Psoas muscle (tissue), 8 donors: ENCODE results near the gene KIAA2012. TPM values are rescaled to one million over a fixed set of nuclear protein-coding genes. Genes with fewer than 3 reads are reported as not detected.
A peak's percentile ranks its signal among the peaks of the same experiment; 100 is the strongest.

Experiments used
- ATAC-seq, 4 donors: fragments of 200-7000 bp; cut with Tn5 transposase; one replicate each; pipeline ENCODE4 v1.9.1; 2020; ENCODE audit warnings: moderate library complexity in 3 of 4, mild to moderate bottlenecking in 2 of 4
- DNase-seq, 2 donors: peaks; one replicate each; pipeline ENCODE4 v3.0.0-alpha.2; 2020
- H3K27ac ChIP-seq: fragments of 200-600 bp; one replicate; pipeline ENCODE4 v1.8.0; 2022
- H3K27me3 ChIP-seq, 3 donors: fragments of 200-600 bp in 1 of 3; one replicate each; pipeline versions ENCODE4 v1.6.1 to v1.8.0; 2013 to 2022; ENCODE audit warnings: low read length in 2 of 3, mild to moderate bottlenecking in 2 of 3, moderate library complexity in 1 of 3; ENCODE audit not compliant: insufficient read depth in 3 of 3
- H3K36me3 ChIP-seq, 2 donors: fragments of 200-600 bp in 1 of 2; one replicate each; pipeline versions ENCODE4 v1.6.1 to v1.8.0; 2013 to 2022; ENCODE audit warnings: low read depth in 1 of 2, mild to moderate bottlenecking in 1 of 2, moderate library complexity in 1 of 2; ENCODE audit not compliant: insufficient read depth in 1 of 2
- H3K4me1 ChIP-seq: fragments of 200-600 bp; one replicate; pipeline ENCODE4 v1.8.0; 2022
- H3K4me3 ChIP-seq: fragments of 200-600 bp; one replicate; pipeline ENCODE4 v1.8.0; 2022; ENCODE audit warnings: mild to moderate bottlenecking
- H3K9me3 ChIP-seq: fragments of 200-600 bp; one replicate; pipeline ENCODE4 v1.8.0; 2022
- WGBS, 3 donors: extraction: QIAGEN DNeasy Blood & Tissue Kit; methylation state at CpG; one replicate each; pipeline versions ENCODE4 v1.1.6 to v1.1.7; 2013; 5-methylcytosine and 5-hydroxymethylcytosine counted together
- intact Hi-C, 2 donors: fragments of 100-400 bp; cut with DNase I; formaldehyde crosslinking; loops; one replicate each; pipeline versions ENCODE4 v1.11.0 to v1.14.2; 2022
- polyA plus RNA-seq, 3 donors: library from polyadenylated mRNA; stranded (reverse); fragments of 200-250 nt; gene quantifications; one replicate each; pipeline ENCODE4 v1.2.3, GENCODE V29; 2013
- total RNA-seq, 4 donors: library from RNA; stranded (reverse); fragmentation: NEBNext Ultra II Directional in 2 of 4; extraction: Animal tissue kit (Norgen Biotek cat#: 25700) in 2 of 4; gene quantifications; one replicate each; pipeline versions ENCODE4 v1.2.1 to v1.2.4, GENCODE V29; 2021 to 2023
- TF ChIP-seq, protein P1 (sequence below): fragments of 200-600 bp; IDR thresholded peaks from one replicate; pipeline ENCODE4 v1.8.0; 2022; ENCODE audit warnings: antibody characterized with exemption
- donor health status: healthy with polysubstance abuse.
- donor health status: DM: no; HTN: no; CAD: no; lungs with moderate emphysema.
- donor health status: Bipolar disorder and iron deficiency.
- donor health status: healthy.
- donor health status: DM: yes; HTN: yes; CAD: no.
- donor health status: DM: no; HTN: no; CAD: no.
- donor health status: DM: no; HTN: no; CAD: no.
- donor health status: DM: yes; HTN: yes; CAD: no.

KIAA2012 gene
- total and polyA plus RNA-seq, 7 donors: 0.03 to 0.06 TPM; not detected in 5

DNA sequence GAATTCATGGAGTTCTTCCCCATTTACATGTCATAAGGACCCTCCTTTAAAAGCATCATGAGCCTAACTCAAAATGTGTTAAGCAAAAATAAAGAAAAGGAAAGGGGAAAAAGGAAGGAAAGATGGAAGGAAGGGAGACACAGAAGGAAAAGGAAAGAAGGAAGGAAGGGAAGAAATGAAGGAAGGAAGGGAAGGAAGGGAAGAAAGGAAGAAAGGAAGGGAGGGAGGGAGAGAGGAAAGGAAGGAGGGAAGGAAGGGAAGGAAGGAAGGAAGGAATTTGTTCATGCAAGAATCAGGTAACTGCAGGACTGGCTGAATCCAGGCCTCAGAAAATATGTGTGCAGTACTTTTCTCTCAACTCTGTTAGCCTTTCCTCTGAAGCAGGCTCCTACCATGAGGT lies 32.0 kb downstream of the KIAA2012 start:
- H3K27me3 ChIP-seq: no peaks in the 10 kb centered on the region
- H3K27ac ChIP-seq: no peak overlapping the region
- H3K9me3 ChIP-seq: no peaks in the 10 kb centered on the region
- TF ChIP-seq, protein P1, sequence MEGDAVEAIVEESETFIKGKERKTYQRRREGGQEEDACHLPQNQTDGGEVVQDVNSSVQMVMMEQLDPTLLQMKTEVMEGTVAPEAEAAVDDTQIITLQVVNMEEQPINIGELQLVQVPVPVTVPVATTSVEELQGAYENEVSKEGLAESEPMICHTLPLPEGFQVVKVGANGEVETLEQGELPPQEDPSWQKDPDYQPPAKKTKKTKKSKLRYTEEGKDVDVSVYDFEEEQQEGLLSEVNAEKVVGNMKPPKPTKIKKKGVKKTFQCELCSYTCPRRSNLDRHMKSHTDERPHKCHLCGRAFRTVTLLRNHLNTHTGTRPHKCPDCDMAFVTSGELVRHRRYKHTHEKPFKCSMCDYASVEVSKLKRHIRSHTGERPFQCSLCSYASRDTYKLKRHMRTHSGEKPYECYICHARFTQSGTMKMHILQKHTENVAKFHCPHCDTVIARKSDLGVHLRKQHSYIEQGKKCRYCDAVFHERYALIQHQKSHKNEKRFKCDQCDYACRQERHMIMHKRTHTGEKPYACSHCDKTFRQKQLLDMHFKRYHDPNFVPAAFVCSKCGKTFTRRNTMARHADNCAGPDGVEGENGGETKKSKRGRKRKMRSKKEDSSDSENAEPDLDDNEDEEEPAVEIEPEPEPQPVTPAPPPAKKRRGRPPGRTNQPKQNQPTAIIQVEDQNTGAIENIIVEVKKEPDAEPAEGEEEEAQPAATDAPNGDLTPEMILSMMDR: no peak
- H3K36me3 ChIP-seq: no peaks in the 10 kb centered on the region
- intact Hi-C loops: no loop called here
- no peak overlapping the region for H3K4me3 ChIP-seq
- DNase-seq (no peak), ATAC-seq (no peak)
- peaks cover 9% of the 10 kb centered on the region for H3K4me1 ChIP-seq

DNA sequence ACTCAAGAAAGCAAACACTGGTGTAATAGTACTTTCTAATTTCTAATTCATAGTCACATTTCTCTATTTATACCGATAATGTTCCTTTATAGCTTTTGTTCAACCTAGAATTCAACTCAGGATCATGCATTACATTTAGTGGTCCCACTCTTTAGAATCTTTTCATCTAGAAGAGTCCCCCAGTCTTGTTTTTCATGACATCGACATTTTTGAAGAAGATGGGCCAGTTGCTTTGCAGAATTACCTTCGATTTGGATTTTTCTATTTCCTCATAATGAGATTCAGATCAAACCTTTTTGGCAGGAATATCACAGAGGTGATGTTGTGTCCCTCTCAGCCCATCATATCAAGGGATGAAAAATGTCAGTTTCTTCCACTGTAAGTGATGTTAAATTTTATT lies 35.3 kb downstream of the KIAA2012 start:
- H3K4me3 ChIP-seq: no peak overlapping the region
- H3K4me1 ChIP-seq: peaks cover 9% of the 10 kb centered on the region
- intact Hi-C loops: no loop called here
- no peak for ATAC-seq
- TF ChIP-seq, protein P1: no peak
- WGBS, 3 donors: 95 to 98% (median 97%) methylated on average over 3 of the region's 3 CpGs
- no peak for DNase-seq
- no peak overlapping the region for H3K27ac ChIP-seq
- no peaks in the 10 kb centered on the region for H3K27me3 ChIP-seq
- no peaks in the 10 kb centered on the region for H3K36me3 ChIP-seq
- H3K9me3 ChIP-seq: no peaks in the 10 kb centered on the region

DNA sequence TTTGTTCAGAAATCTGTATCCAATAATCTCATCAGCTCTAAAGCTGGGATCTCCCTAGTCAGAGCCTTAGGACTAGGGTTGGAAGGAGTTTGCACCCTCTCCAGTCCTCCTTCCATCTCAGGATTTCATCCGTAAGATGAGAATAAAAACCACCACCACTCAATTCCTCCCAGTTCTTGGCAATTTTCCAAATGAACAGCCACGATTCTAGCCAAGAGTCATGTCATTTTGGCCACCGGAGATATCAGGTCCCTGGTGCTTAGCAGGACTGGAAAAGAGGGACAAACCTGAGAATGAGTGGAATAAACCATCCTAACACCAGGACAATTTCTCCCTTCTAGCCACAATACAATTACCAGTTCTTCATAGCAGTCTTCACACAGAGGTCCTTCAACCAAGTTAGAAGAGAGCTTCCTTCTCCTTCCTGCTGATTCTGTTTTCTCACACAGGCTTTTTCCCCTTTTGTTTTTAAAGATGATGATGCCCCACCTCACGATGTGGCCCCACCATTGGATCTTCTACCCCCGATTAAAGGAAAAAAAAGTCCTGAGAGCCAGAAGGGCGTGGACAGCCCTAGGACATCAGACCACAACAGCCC lies 36.2 kb downstream of the KIAA2012 start:
- intact Hi-C loops: no loop called here
- WGBS, 3 donors: 37 to 46% (median 40%) methylated on average over 6 of the region's 6 CpGs
- DNase-seq: no peak
- Histone ChIP-seq H3K4me1 (peaks cover 9% of the 10 kb centered on the region), H3K27me3 (no peaks in the 10 kb centered on the region), H3K4me3 (no peak overlapping the region), H3K27ac (no peak overlapping the region), H3K9me3 (no peaks in the 10 kb centered on the region), H3K36me3 (no peaks in the 10 kb centered on the region)
- ATAC-seq: no peak
- TF ChIP-seq, protein P1: no peak

DNA sequence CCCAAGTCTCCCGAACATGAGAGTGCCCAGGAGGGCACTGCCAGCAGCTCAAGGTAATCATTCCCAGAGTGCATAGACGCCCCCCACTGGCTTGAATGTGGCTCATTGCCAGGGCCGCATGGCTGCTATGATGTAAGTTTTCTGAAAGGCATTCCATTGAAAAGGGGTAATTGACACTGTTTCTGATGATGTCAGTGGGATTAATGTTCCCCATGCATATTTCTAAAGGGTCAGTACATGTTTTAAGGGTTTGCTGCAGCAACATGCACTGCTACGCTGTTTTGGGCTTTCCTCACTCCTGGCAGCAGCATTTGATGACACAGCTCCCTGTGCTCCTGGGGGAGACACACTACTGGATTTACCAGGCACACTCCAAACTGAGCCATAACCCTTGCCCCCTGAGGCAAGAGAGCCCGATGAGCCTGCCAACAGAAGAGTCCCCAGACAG lies 36.7 kb downstream of the KIAA2012 start:
- H3K9me3 ChIP-seq: no peaks in the 10 kb centered on the region
- intact Hi-C loops: no loop called here
- no peaks in the 10 kb centered on the region for H3K36me3 ChIP-seq
- no peak overlapping the region for H3K4me3 ChIP-seq
- no peak overlapping the region for H3K27ac ChIP-seq
- TF ChIP-seq, protein P1: no peak
- peak in 3 of 4 donors; percentile 53 to 55 (median 53) for ATAC-seq
- peaks cover 9% of the 10 kb centered on the region for H3K4me1 ChIP-seq
- WGBS, 3 donors: 36 to 49% (median 39%) methylated on average over 5 of the region's 5 CpGs
- H3K27me3 ChIP-seq: no peaks in the 10 kb centered on the region
- DNase-seq: peak; percentile 56 to 70

DNA sequence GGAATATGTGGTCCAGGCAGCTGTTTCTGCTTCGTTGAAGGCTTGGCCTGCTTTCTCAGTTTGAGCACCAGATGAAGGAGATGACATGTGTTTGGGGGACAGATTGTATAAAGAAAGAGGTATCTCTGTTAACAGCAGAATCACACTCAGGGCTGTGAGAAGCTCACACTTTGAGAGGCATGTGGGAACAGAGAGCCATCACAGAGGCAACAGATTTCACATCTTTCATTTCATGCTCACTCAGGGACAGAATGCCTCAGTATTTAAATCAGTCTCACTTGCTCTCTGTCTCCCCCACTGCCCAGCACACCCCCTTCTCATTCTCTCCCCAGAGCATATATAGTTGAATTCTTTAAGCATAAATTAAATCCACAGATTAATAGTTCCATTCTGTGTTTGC lies 37.4 kb downstream of the KIAA2012 start:
- intact Hi-C loops: no loop called here
- Histone ChIP-seq H3K36me3 (no peaks in the 10 kb centered on the region), H3K4me3 (no peak overlapping the region), H3K9me3 (no peaks in the 10 kb centered on the region), H3K4me1 (peaks cover 14% of the 10 kb centered on the region), H3K27ac (no peak overlapping the region), H3K27me3 (no peaks in the 10 kb centered on the region)
- no peak for DNase-seq
- WGBS, 3 donors: 21 to 41% (median 25%) methylated on average over 1 of the region's 1 CpG
- ATAC-seq: no peak
- TF ChIP-seq, protein P1: no peak
